Middle frontal gyrus (tissue), 1 donor: ENCODE results near the gene STARD3NL.
"Not testable (repeated sequence)": the region's sequence is repeated elsewhere in the genome, so short reads cannot be mapped to it uniquely, and the experiment has no call there.

Experiments
- DNase-seq: peaks from one replicate; pipeline ENCODE4 v3.0.0-alpha.2; 2015; ENCODE audit warnings: low spot score; ENCODE audit errors: extremely low spot score

The STARD3NL gene

GRCh38 chr7:38263274-38263673, 85.2 kb downstream of the STARD3NL start:
- DNase-seq = not testable (repeated sequence)

- DNase-seq = not testable (repeated sequence)
These were observed 86.6 kb downstream of the STARD3NL start for GRCh38 chr7:38264602-38265001.

DNA sequence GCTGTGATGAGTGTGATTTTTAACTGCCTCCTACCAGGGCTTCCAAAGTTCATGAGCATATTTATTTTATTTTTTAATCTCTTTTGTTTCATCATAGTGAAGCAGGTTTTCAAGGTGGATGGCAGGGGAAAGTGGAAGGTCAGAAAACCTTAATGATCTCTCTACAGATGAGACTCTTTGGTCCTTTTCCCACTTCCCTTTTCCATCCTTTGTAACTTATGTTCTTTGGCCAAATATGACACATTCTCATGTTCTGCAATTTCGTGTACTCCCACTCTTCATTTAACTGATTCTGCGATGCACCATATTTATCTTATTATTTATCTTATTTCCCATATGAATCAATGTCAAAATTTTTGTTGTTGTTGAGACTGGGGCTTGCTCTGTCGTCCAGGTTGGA, 87.9 kb downstream of the STARD3NL start:
- not testable (repeated sequence) for DNase-seq

DNA sequence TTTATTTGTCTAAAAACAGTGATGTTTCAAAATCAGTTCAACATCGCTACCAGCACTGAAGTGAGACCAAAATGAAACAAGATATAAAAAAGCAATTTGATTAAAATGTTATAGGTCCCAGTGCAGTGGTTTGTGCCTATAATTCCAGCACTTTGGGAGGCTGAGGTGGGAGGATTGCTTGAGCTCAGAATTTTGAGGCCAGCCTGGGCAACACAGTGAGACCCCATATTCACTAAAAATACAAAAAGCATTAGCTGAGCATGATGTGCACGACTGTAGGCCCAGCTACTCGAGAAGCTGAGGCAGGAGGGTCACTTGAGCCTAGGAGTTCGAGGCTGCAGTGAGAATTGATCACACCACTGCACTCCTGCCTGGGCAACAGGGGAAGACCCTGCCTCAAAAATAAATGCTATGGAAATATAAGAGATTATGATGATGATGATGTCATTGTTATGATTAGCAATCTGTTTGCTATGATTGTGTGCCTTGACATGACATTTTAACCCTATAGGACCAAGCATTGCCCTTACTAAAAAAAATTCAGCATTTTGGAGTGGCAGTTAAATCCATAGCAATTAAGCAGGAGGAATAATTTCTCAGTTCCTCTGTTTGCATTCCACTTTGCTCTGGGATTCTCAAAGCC, 91.8 kb downstream of the STARD3NL start:
- DNase-seq = not testable (repeated sequence)

DNA sequence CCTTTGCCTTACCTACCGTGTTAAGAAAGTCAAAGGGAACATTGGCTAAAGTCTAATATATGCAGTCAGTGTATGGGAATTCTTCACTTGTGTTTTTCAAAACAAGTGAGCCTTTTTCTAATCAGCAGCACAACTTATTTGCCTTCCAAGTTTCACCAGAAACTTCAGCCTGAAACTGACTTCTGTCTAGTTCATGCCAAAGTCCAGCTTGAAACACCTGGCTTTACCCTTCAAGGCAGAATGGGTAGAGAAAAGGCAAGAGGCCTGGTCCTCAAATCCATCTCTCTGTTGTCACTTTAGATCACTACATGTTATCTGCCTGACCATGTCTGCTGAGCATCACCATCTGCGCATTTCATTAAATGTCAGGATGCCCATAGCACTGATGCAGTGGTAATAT, 92.4 kb downstream of the STARD3NL start:
- DNase-seq = not testable (repeated sequence)

- no peak for DNase-seq
These were observed 95.4 kb downstream of the STARD3NL start, which contains the start of gene TARP for GRCh38 chr7:38273286-38273995. Gene TARP, minus strand, starts transcription at chr7:38273636.

DNA sequence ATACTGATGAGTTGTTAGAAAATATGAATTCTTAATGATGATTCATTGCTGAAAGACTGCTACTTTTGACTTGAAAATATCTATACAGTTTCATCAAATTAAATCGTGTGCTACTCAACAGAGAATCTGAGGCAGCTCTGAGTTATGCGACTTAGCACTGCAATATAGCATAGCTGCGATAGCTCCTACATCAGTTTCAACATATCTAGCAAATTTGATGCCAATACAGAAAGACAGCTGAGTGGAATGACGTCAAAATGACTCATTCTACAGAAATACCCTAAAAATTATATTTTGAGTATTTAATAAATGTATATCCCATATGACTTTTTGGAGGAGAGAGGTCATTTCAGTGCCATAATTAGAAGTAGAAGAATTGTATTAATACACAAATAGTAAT, 96.4 kb downstream of the STARD3NL start:
- no peak for DNase-seq

DNA sequence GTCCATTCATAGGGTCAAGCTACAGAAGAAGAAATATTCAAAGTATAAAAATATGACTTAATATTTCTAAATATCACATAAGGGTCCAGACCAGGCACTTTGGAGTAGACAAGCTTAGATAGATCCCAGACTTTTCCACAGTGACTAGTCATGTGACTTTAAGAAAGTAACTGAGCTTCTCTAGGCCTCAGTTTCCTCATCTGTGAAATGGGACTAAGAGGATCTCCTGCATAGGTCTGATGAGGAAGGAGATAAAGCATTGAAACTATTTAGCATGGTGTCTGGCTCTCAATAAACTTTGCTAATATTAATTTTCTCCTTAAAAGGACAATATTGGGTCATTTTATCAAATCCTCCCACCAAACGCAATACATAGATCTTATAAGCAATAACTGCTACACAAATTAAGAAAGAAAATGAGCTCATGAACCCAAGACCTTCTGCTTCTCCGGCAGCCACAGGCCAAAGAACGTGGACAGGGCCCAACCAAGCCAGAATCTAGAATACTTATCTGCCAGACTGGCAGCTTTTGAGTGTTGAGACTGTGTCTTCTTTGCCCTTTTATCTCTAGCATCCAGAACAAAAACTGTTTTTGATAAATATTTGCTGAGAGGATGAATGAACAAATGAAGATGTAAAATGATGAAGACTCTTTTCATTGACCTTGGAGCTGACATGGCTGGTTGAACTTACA, 97.0 kb downstream of the STARD3NL start:
- DNase-seq = no peak

GRCh38 chr7:38276096-38276877, 98.2 kb downstream of the STARD3NL start:
- no peak for DNase-seq

- no peak for DNase-seq
These were observed 102.0 kb downstream of the STARD3NL start for GRCh38 chr7:38280000-38280399.
